GM12891 (cell line): Measurements from ENCODE around the gene ZNF771.
"Not testable (repeated sequence)": the region's sequence is repeated elsewhere in the genome, so short reads cannot be mapped to it uniquely, and the experiment has no call there.

Source experiments
- DNase-seq: peaks from one replicate; pipeline ENCODE4 v3.0.0; 2011; ENCODE audit warnings: low spot score; ENCODE audit not compliant: insufficient read length
- FAIRE-seq: peaks from 2 replicates; lab custom pipeline; 2011; peaks lifted over from hg19 to GRCh38; lab: Jason Lieb, UNC
- PAX5 ChIP-seq: IDR thresholded peaks from 2 replicates; pipeline ENCODE4 v1.6.1; 2011; ENCODE audit warnings: low read length, moderate library complexity, mild to moderate bottlenecking; ENCODE audit not compliant: insufficient read depth, severe bottlenecking
- POLR2A ChIP-seq: IDR thresholded peaks from 2 replicates; pipeline ENCODE4 v1.6.1; 2011; ENCODE audit warnings: low read depth, low read length, control low read depth
- POLR2AphosphoS5 ChIP-seq: IDR thresholded peaks from 2 replicates; pipeline ENCODE4 v1.6.1; 2011; ENCODE audit warnings: low read depth, low read length, control low read depth
- POU2F2 ChIP-seq: IDR thresholded peaks from 2 replicates; pipeline ENCODE4 v1.6.1; 2011; ENCODE audit warnings: low read depth, mild to moderate bottlenecking, control low read depth, low read length, moderate library complexity
- SPI1 ChIP-seq: IDR thresholded peaks from 2 replicates; pipeline ENCODE4 v1.6.1; 2011; ENCODE audit warnings: low read depth, low read length, control low read depth
- TAF1 ChIP-seq: IDR thresholded peaks from 2 replicates; pipeline ENCODE4 v1.6.1; 2011; ENCODE audit warnings: low read depth, low read length, control low read depth

Gene ZNF771

DNA sequence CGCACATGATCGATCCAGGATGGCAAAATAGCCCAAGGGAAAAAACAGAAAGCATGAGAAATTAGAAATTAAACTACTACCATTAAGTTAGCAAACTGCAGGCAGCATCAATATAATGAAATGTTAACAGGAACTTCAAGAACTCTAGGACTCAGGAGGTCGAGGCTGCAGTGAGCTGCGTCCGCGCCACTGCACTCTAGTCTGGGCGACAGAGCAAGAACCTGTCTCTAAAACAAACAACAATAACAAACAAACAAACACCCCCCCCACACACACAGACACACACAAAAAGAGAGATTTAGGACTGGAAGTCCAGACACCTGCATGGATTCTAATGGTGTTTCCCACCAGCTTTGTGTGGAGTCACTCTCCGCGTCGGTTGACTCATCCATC lies 38.8 kb downstream of the ZNF771 start:
- DNase-seq: no peak
- FAIRE-seq: no peak
- TF ChIP-seq TAF1: no peak
- no peak for TF ChIP-seq POU2F2
- no peak for TF ChIP-seq SPI1
- TF ChIP-seq POLR2A: no peak
- TF ChIP-seq PAX5: no peak

GRCh38 chr16:30447512-30448226 lies 40.3 kb downstream of the ZNF771 start:
- FAIRE-seq: no peak
- DNase-seq: no peak
- no peak for TF ChIP-seq TAF1
- no peak for TF ChIP-seq PAX5
- TF ChIP-seq POLR2A: no peak
- TF ChIP-seq POLR2AphosphoS5: no peak

GRCh38 chr16:30449116-30449435 lies 41.7 kb downstream of the ZNF771 start:
- TF ChIP-seq SPI1: no peak
- TF ChIP-seq PAX5: no peak
- TF ChIP-seq POLR2A: no peak
- TF ChIP-seq TAF1: no peak
- TF ChIP-seq POLR2AphosphoS5: no peak
- TF ChIP-seq POU2F2: no peak
- FAIRE-seq (no peak), DNase-seq (no peak)

- not testable (repeated sequence) for FAIRE-seq, DNase-seq
These were observed 45.5 kb downstream of the ZNF771 start for GRCh38 chr16:30452709-30453580.

GRCh38 chr16:30456302-30456701 lies 48.9 kb downstream of the ZNF771 start:
- FAIRE-seq: no peak
- no peak for TF ChIP-seq SPI1
- no peak for TF ChIP-seq POU2F2
- no peak for TF ChIP-seq TAF1
- no peak for TF ChIP-seq POLR2AphosphoS5
- no peak for TF ChIP-seq POLR2A
- no peak for TF ChIP-seq PAX5

GRCh38 chr16:30457256-30457655 lies 49.9 kb downstream of the ZNF771 start:
- TF ChIP-seq POU2F2 (0 out of 2 replicates have a peak, but pooled peaks have one; percentile 17), POLR2A (no peak)
- peak; percentile 5 for FAIRE-seq
- DNase-seq: no peak

More at GRCh38 chr16:30456302-30456701, 48.9 kb downstream of the ZNF771 start:
- DNase-seq: no peak

DNA sequence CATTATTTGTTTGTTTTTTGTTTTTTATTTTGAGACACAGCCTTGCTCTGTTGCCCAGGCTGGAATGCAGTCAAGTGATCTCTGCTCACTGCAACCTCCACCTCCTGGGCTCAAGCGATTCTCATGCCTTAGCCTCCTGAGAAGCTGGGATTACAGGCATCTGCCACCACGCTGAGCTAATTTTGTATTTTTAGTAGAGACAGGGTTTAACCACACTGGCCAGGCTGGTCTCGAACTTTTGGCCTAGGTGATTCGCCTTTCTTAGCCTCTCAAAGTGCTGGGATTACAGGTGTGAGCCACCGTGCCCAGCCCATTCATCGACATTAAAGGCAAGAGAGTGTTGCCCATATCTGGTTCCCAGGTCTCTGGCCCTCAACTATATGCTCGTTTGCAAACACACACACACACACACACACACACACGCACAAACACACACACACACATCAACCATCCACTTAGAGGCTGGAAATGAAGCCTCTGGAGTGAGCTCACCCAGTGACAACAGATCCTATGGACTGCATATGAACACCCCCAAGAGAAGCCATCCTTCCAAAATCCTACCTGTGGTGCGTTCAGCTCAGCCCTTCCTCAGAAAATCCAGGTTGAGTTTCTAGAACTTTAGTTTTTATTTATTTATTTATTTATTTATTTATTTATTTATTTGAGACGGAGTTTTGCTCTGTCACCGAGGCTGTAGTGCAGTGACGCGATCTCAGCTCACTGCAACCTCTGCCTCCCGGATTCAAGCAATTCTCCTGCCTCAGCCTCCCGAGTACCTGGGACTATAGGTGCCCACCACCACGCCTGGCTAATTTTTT lies 50.5 kb downstream of the ZNF771 start:
- TF ChIP-seq POU2F2 (no peak), TAF1 (no peak), PAX5 (no peak), SPI1 (no peak), POLR2A (no peak), POLR2AphosphoS5 (no peak)
- FAIRE-seq (no peak), DNase-seq (no peak)

- DNase-seq (peak; percentile 55), FAIRE-seq (peak; percentile 98)
- TF ChIP-seq TAF1: peak; percentile 86
- peak; percentile 94 for TF ChIP-seq POLR2AphosphoS5
- TF ChIP-seq POU2F2: peak; percentile 96
- TF ChIP-seq POLR2A: peak; percentile 94
- no peak for TF ChIP-seq PAX5
- TF ChIP-seq SPI1: peak; percentile 78
These were observed 51.4 kb downstream of the ZNF771 start for GRCh38 chr16:30458561-30459394.

GRCh38 chr16:30459456-30459855 lies 52.0 kb downstream of the ZNF771 start:
- TF ChIP-seq POLR2AphosphoS5 (no peak), TAF1 (no peak)
- DNase-seq: no peak
- no peak for FAIRE-seq

GRCh38 chr16:30461426-30461825 lies 54.0 kb downstream of the ZNF771 start:
- DNase-seq, FAIRE-seq: not testable (repeated sequence)
